Breast epithelium (tissue), 4 donors: ENCODE measurements around the gene CNGA2. TPM values are rescaled to one million over a fixed set of nuclear protein-coding genes. Genes with fewer than 3 reads are reported as not detected.

ENCODE experiments used
- DNase-seq, 2 donors: peaks; one replicate each; pipeline ENCODE4 v3.0.0-alpha.2; 2019; ENCODE audit warnings: low spot score in 2 of 2
- H3K27ac ChIP-seq, 2 donors: fragments of 200-600 bp; sonication (generic) in 1 of 2; one replicate each; pipeline ENCODE4 v1.5.1; 2016 to 2019; ENCODE audit warnings: mild to moderate bottlenecking in 1 of 2
- H3K27me3 ChIP-seq, 2 donors: fragments of 200-600 bp; sonication (generic) in 1 of 2; one replicate each; pipeline versions ENCODE4 v1.5.1 to v1.6.0; 2017 to 2019; ENCODE audit warnings: control low read depth in 1 of 2, mild to moderate bottlenecking in 1 of 2
- H3K36me3 ChIP-seq: fragments of 200-600 bp; one replicate; pipeline ENCODE4 v1.5.1; 2019
- H3K4me1 ChIP-seq, 2 donors: fragments of 200-600 bp; sonication (generic); one replicate each; pipeline ENCODE4 v1.5.1; 2016 to 2019; ENCODE audit warnings: control low read depth in 1 of 2
- H3K4me3 ChIP-seq, 3 donors: fragments of 200-600 bp; sonication (generic); 1 replicate in 2 of 3; 2 replicates in 1 of 3; pipeline ENCODE4 v1.5.1; 2016 to 2019; ENCODE audit warnings: mild to moderate bottlenecking in 3 of 3, moderate library complexity in 2 of 3
- H3K9me3 ChIP-seq, 2 donors: fragments of 200-600 bp; sonication (generic) in 1 of 2; one replicate each; pipeline ENCODE4 v1.5.1; 2016 to 2019; ENCODE audit warnings: control low read depth in 1 of 2
- POLR2A ChIP-seq: fragments of 450-650 bp; IDR thresholded peaks from one replicate; pipeline ENCODE4 v1.6.1; 2016; ENCODE audit warnings: antibody characterized with exemption, mild to moderate bottlenecking, moderate library complexity
- POLR2AphosphoS5 ChIP-seq, 3 donors: sonication (generic); formaldehyde crosslinking; IDR thresholded peaks; one replicate each; pipeline ENCODE4 v1.6.1; 2017; ENCODE audit warnings: antibody characterized with exemption in 3 of 3
- intact Hi-C: fragments of 100-400 bp; cut with DNase I; formaldehyde crosslinking; loops from one replicate; pipeline ENCODE4 v1.15.1; 2023; ENCODE audit warnings: low total_unique reads
- total RNA-seq, 3 donors: library from RNA; depleted of rRNA; stranded (reverse); fragments of >200 nt; gene quantifications; one replicate each; pipeline ENCODE4 v1.1.0, GENCODE V29; 2016
- TF ChIP-seq, protein P1 (sequence below), 3 donors: fragments of 450-650 bp; IDR thresholded peaks; one replicate each; pipeline ENCODE4 v1.5.1; 2016 to 2017; ENCODE audit warnings: antibody characterized with exemption in 3 of 3, mild to moderate bottlenecking in 3 of 3, moderate library complexity in 3 of 3

CNGA2 gene
- total RNA-seq, 3 donors from 2014 or later = not detected

- no peak overlapping the region for H3K27ac ChIP-seq
- intact Hi-C loops = no loop called here
- no peaks in the 10 kb centered on the region for H3K9me3 ChIP-seq
Measured at GRCh38 chrX:151790481-151791160, 56.1 kb downstream of the CNGA2 start.

DNA sequence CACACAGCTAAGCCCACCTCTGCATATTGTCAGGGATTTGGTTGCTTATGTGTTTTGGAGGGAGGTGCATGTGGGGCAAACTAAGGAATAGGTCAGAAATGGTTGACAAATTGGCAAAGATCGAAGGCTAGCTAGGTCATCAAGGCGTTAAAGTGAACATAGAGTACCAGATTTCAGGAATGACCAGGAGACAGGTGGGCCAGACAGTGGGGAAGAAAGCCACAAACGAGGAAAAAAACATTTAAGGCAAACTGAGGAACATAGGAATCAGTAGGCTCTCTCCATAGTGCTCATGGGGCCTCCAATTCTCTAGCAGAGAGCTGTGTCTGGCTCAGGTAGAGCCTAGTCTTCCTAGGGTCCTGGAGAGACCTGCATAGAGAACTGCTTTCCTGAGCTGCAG is 57.4 kb downstream of the CNGA2 start:
- intact Hi-C loops = no loop called here
- H3K27me3 ChIP-seq = peaks cover 0 to 21% of the 10 kb centered on the region in 2 donors
- H3K4me3 ChIP-seq = no peak overlapping the region
- no peak for DNase-seq
- H3K9me3 ChIP-seq = no peaks in the 10 kb centered on the region
- TF ChIP-seq, protein P1, sequence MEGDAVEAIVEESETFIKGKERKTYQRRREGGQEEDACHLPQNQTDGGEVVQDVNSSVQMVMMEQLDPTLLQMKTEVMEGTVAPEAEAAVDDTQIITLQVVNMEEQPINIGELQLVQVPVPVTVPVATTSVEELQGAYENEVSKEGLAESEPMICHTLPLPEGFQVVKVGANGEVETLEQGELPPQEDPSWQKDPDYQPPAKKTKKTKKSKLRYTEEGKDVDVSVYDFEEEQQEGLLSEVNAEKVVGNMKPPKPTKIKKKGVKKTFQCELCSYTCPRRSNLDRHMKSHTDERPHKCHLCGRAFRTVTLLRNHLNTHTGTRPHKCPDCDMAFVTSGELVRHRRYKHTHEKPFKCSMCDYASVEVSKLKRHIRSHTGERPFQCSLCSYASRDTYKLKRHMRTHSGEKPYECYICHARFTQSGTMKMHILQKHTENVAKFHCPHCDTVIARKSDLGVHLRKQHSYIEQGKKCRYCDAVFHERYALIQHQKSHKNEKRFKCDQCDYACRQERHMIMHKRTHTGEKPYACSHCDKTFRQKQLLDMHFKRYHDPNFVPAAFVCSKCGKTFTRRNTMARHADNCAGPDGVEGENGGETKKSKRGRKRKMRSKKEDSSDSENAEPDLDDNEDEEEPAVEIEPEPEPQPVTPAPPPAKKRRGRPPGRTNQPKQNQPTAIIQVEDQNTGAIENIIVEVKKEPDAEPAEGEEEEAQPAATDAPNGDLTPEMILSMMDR (IDR thresholded peaks at IDR 0.05) = no peak
- TF ChIP-seq POLR2A (no peak), POLR2AphosphoS5 (IDR thresholded peaks at IDR 0.05) (no peak)
- no peak overlapping the region for H3K27ac ChIP-seq
- H3K4me1 ChIP-seq = no peaks in the 10 kb centered on the region
- no peaks in the 10 kb centered on the region for H3K36me3 ChIP-seq

More at GRCh38 chrX:151790481-151791160, 56.1 kb downstream of the CNGA2 start:
- TF ChIP-seq, protein P1 (IDR thresholded peaks at IDR 0.05) = no peak
- no peak for TF ChIP-seq POLR2AphosphoS5 (IDR thresholded peaks at IDR 0.05)
- TF ChIP-seq POLR2A = no peak
- no peaks in the 10 kb centered on the region for H3K36me3 ChIP-seq
- no peak overlapping the region for H3K4me3 ChIP-seq
- H3K27me3 ChIP-seq = peaks cover 0 to 16% of the 10 kb centered on the region in 2 donors
- H3K4me1 ChIP-seq = no peaks in the 10 kb centered on the region
- no peak for DNase-seq

GRCh38 chrX:151792505-151792904 is 58.0 kb downstream of the CNGA2 start:
- H3K4me1 ChIP-seq = no peaks in the 10 kb centered on the region
- peaks cover 0 to 23% of the 10 kb centered on the region in 2 donors for H3K27me3 ChIP-seq
- no peak overlapping the region for H3K27ac ChIP-seq
- H3K9me3 ChIP-seq = no peaks in the 10 kb centered on the region
- no peaks in the 10 kb centered on the region for H3K36me3 ChIP-seq
- intact Hi-C loops = no loop called here
- no peak overlapping the region for H3K4me3 ChIP-seq
- TF ChIP-seq POLR2A = no peak
- no peak for TF ChIP-seq POLR2AphosphoS5 (IDR thresholded peaks at IDR 0.05)
- TF ChIP-seq, protein P1 (IDR thresholded peaks at IDR 0.05) = no peak
- DNase-seq = no peak

DNA sequence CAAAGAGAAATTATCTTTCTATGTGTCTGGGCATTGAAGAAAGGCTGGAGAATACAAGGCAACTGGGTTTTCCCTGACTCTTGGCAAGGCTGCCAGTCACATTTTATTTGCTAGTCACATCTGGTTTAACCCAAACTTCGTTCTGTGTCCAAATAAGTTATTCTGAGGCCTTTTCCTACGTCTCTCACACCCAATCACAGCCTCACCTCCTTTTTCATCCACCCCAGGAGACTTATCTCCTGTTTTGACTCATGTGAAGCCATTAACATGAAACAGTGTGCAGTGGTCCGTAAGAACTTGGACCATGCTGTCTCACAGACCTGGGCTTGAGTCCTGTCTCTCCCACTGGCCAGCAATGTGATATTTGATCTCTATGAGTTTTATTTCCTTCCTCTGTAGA is 59.3 kb downstream of the CNGA2 start:
- intact Hi-C loops = no loop called here
- no peak overlapping the region for H3K4me3 ChIP-seq
- H3K4me1 ChIP-seq = no peaks in the 10 kb centered on the region
- no peaks in the 10 kb centered on the region for H3K36me3 ChIP-seq
- H3K27me3 ChIP-seq = peaks cover 0 to 35% of the 10 kb centered on the region in 2 donors
- no peaks in the 10 kb centered on the region for H3K9me3 ChIP-seq
- TF ChIP-seq, protein P1 (IDR thresholded peaks at IDR 0.05) = no peak
- TF ChIP-seq POLR2AphosphoS5 (IDR thresholded peaks at IDR 0.05) = no peak
- TF ChIP-seq POLR2A = no peak
- no peak overlapping the region for H3K27ac ChIP-seq
- DNase-seq = no peak

Other genes starting within 250 kb of the CNGA2 start
- gene PASD1, start 171.1 kb upstream of the CNGA2 start, total RNA-seq = not detected
- 1 to 10 TPM; 1.3 to 2.3 (median 1.8) TPM for gene PRRG3, start 39.3 kb upstream of the CNGA2 start, total RNA-seq
- not detected for gene FATE1, start 18.7 kb upstream of the CNGA2 start, total RNA-seq
- gene MAGEA4, start 178.1 kb downstream of the CNGA2 start, total RNA-seq = not detected
- gene GABRE, start 239.9 kb downstream of the CNGA2 start, total RNA-seq = 100 to 1,000 TPM in 1 of 3 donors, 10 to 100 TPM in 2; 42.0 to 120 (median 85.5) TPM